DMS53 (cell line): ENCODE results near the gene LUZP2.
"Not testable (repeated sequence)": the region's sequence is repeated elsewhere in the genome, so short reads cannot be mapped to it uniquely, and the experiment has no call there.

Experiments used
- DNase-seq: peaks from one replicate; lab custom pipeline; 2025; lab: John Stamatoyannopoulos, UW

The LUZP2 gene

DNA sequence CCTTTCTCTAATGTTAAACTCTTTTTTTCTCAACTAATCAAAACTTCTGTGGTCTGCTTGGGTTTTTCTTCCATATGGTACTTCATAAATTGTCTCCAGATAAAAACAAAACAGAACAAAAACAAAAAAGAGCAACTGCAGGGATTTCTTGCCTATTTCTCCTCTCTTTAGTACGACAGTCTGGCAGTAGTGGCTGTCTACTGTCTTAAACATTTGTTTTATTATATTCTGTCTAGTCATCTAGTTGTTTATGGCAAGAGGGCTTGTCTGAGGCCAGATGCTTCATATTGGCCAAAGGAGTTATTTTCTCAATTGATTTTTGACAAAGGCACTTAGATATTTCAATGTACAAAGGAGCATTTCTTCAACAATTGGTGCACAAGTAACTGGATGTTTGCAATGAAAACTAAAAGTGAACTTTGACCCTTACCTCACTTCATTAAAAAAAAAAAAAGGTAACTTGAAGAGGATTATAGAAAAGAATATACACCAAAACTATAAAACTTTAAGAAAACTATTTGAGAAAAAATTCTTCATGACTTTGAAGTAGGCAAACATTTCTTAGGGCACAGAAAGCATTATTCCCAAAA, 404.2 kb downstream of the LUZP2 start:
- no peak for DNase-seq

DNA sequence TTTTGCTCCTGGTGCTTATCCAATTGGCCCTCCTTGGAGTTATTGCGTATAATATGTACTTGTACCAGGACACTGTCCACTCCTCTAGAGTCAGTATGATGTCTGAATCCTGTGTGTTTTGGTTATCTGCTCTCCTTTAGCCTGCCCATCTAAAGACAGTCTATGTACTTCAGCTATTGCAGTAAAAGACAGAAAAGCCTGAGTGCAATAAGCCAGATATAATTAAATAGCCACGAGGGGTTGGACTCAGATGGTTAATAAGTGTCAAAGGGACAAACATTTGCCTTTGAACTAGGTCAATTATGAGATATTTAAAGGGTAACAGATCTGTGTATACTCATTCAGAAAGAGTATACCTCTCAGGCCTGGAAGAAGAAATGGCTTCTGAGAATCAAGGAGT, 406.7 kb downstream of the LUZP2 start:
- DNase-seq, result peak; percentile 52

DNA sequence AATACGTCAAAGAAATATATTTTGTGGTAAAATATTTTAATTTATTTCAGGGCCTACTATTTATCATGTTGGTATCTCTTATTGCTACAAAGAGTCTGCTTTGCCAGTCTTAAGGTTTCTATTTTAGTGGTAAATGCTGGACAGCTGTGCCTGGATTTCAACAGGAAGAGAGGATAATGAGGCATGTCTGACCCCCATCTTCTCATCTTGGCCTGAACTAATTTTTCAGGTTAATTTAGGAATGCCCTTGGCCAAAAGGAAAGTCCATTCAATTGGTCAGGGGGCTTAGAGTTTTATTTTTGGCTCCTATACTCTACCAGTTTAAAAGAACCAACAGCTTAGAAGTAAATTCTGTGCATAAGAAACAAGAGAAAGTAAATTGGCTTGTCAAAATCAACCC, 428.2 kb downstream of the LUZP2 start:
- DNase-seq, result no peak

DNA sequence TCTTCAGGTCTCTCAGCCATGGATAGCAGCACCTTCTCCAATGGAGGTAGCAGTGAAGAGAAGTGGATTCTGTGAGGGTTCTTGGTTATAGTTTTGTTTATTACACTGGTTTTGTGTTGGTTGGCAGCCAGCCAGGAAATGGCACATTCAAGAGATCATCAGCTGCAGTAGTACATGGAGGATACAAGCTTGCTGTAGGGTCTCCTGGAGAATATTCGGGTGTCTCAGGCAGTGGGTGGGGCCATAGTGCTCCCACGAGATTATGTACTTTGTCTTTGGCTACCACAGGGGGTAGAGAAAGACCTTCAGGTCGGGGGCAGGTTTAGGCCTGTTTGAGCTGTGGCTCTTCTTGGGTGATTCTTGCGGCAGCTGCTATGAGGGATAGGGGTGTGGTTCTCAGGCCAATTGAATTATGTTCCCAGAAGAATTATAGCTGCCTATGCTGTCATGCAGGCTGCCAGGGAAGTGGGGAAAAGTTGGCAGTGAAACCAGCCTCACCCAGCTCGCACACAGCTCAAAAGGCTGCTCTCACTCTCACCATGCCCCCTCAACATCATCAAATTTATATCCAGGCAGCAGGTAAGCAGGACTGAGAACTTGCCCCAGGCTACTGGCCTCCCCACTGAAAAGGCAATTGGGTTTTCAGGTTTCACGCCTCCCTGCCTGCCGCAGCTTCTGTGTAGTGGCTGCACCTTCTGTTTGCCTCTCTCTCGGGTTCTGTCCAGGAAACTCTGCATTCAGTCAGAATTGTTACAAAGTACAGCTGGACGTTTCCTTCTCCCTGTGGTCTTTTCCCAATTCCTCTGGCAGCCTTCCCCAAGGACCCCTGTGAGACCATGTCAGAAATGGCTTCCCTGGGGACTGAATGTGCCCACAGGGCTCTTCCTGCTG, 435.5 kb downstream of the LUZP2 start:
- peak; percentile 24 for DNase-seq

DNA sequence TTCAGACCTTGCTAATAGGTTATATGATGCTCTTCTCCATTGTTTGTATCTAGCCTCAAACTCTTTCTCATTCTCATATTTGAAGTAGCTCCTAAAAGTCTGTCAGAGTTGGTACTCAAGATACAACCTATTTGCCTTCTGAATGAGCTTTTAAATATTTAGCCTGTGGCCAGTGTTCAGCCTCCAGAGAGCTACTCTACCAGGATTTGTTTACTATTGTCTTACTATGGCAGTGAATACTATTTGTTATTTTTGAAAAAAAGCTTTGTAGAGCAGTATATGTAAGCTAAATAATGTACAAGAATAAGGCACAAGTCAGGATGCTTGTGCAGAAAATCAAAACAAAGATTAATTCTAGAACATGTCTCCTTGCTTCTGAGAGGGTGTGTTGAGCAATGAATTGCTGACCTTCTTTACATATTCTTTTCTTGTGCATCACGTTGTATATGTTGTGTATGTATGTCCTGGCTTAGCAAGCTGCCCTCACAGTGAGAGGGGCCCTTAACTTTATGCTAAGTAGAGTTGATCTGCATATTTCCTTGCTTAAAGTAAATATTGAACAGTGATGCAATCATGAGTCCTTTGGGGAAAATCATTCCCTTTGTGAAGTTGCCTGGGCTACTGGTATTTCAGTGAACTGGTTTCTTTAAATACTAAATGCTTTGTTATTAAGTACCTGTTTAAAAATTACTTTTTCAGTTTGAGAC, 438.0 kb downstream of the LUZP2 start:
- no peak for DNase-seq

DNA sequence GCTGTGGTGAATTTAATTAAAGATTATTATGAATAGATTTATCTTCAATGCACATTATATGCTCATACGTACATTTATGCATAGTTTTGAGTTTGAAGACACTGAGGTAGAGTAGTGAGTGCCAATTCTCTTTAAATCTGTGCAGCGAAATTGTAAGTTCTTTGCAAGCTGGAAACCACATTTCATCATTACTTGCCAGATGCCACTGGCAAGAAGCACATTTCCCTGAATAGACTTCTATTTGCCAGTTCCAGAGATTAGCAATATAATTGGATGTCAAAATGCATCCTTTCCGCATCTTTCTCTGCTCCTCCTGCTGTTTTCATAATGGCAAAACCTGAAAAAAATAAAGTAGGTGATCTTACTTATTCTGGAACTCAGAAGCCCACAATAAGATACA, 448.0 kb downstream of the LUZP2 start:
- no peak for DNase-seq

DNA sequence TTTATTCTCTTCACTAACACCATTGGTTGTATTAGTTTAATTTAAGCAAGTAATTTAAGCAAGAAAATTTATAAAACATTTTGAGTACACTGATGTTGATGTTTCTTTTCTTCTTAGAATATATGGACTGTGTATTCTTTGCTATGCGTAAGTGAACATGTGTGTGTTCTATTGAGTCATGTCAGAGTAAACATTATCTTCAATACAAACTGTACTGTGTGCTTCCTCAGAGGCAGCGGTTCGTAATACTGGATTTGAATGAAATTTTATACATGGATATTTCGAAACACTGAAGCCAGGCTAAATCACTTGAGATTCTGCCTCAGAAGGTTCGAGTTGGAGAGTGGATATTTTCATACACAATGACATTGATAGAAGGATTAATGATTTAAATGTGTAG, 452.6 kb downstream of the LUZP2 start:
- peak; percentile 85 for DNase-seq

DNA sequence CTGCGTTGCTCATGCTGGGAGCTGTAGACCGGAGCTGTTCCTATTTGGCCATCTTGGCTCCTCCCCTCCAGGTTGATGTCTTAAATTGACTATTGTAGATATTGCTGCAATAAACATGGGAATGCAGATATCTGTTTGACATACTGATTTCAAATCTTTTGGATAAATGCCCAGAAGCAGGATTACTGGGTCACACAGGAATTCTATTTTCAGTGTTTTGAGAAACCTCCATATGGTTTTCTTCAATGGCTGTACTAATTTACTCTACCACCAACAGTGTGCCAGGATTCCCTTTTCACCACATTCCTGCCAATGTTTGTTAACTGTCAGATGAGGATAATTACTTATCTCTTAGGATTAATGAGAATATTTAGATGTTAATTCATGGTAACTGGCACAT, 467.0 kb downstream of the LUZP2 start:
- peak; percentile 6 for DNase-seq

DNA sequence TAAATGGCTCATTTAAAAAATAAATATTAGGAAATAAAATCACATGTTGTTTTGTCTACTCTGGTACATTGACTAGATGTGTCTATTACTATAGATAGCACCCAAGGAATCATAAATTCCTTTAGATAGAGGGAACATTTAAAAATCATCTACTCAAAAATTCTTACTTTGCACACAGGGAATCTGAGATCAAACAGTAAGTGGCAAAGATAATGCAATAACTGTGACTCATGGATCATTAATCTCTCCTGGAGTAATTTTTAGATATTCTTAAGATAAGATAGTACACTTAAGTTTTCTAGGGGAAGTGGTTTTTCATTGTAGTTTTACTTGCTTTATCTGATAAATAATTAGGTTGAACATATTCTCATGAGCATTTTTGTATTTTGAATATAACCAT, 468.9 kb downstream of the LUZP2 start:
- DNase-seq, result no peak

DNA sequence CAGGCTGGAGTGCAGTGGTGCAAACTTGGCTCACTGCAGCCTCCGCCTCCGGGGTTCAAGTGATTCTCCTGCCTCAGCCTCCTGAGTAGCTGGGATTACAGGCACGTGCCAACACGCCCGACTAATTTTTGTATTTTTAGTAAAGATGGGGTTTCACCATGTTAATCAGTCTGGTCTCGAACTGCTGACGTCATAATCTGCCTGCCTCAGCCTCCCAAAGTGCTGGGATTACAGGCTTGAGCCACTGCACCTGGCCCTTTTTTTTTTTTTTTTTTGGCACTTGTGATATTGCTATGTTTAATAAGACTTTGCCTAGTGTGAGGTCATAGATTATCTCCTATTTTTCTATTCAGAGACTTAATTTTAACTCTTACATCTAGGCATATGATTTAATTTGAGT, 497.1 kb downstream of the LUZP2 start:
- DNase-seq, result not testable (repeated sequence)

DNA sequence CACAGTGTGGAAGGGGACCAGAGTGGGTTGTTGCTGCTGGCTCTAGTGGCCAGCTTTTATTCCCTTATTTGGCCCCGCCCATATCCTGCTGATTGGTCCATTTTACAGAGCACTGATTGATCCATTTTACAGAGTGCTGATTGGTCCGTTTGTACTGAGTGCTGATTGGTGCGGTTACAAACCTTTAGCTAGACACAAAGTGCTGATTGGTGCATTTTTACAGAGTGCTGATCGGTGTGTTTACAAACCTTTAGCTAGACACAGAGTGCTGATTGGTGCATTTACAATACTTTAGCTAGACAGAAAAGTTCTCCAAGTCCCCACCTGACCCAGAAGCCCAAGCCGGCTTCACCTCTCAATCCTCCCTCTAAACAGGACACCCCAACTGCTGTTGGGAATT, 503.1 kb downstream of the LUZP2 start:
- DNase-seq, result not testable (repeated sequence)

DNA sequence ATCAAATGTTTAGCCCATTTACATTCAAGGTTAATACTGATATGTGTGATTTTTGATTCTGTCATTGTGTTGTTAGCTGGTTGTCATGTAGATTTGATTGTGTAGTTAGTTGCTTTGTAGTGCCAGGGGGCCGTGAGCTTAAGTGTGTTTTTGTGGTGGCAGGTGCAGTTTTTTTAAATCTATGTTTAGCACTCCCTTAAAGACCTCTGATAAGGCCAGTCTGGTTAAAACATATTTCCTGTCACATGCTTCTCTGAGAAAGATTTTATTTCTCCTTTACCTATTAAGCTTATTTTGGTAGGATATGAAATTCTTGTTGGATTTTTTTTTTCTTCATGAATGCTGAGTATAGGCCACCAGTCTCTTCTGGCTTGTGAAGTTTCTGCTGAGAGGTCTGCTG, 540.6 kb downstream of the LUZP2 start:
- no peak for DNase-seq

DNA sequence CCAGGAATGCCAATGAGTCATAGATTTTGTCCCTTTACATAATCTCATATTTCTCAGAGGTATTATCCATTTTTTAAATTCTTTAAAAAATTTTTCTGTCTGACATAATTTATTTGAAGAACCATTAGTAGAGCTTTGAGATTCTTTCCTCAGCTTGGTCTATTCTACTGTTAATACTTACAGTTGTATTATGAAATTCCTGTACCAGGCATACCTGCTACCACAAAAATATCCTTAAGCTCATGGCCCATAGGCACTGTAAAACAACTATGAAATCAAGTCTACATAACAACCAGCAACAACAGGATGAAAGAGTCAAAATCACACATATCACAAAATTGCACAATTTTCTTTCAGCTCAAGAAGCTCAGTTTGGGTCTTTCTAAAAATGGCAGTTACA, 541.3 kb downstream of the LUZP2 start:
- DNase-seq, result no peak

DNA sequence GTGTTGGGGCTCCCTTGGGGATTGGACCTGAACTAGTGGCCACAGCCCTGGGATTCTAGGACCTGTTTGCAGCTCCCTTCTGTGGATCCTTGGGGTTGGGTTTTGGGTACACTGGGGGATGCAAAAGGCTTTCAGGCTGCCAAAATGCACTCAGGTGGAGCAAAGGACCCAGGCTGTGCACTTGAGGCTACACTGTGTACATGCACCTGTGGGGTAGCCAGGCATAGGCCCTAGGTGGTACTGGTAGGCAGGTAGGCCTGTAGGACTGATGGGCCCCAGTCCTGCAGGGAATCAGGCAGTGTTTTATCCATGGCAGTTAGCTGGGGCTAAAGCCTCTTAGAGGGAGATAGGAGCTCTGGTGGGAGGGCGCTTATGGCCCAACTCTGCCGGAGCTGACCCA, 542.3 kb downstream of the LUZP2 start:
- no peak for DNase-seq

DNA sequence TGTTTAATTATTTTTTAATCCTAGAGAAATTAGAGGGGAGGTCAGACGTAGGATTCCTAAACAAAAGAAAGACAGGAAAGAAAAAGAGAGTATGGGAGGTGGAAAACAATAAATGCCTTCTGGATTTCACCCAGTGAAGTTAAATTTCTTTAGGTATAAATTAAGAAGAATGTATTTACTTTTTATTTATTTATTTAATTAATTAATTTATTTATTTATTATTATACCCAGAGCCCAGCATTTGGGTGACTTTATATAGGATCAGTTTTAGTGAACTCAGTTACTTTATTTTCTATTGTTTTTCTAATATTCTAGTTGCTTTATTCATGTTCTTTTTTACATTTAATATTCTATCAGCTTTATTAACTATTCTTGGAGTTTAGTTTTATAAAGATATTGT, 551.8 kb downstream of the LUZP2 start:
- DNase-seq, result no peak

DNA sequence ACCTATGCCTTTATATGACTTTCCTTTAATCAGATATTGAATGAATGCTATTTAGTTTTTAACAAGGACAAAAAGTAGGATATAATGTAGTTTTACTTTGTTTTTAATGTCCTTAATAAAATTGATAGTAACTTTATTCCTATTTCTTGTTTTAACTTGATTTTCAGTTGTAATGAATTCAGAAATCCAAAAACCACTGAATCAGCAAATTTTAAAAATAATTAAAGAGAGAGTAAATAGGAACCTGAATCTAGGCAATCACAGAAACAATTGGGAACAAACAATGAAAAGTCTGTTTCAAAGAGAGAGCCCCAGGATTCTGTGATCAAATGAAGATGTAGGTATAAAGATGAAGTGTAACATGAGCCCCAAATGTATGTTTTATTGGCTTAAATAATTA, 556.0 kb downstream of the LUZP2 start:
- no peak for DNase-seq

DNA sequence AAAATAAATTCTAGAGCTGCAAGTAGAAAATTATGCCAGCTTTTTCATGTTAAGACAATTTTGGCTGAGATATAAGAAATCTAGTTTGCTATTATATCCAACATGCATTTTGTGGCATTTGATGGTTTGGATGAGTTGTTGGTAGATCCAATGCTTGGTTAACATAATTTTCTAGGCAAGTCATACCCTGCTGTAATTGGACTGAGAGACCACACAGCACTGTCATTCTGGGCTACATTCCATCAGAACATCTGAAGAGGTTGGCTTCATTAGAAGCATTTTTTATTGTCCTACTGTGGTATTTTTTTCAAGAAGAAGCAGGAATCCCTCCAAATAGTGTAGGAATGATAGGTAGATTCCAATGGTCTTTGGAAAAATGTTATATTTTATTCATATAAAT, 561.0 kb downstream of the LUZP2 start:
- no peak for DNase-seq

DNA sequence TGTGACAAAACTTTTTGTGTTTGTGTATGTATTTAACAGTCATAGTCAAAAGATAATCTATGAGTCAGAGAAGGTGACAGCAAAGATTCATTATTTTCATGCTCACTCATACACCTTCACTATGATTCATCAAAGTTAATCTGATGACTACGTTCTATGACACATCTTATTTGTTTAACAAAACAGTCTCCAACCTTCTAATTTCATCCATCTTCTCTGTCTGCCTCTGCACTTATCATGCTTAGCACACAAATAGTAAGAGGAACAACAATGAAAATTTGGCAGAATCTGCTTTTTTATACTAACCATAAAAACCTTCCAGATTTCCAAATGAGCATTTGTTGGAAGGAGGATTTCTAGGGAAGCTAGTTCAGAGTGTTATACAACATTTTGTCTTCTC, 568.9 kb downstream of the LUZP2 start:
- peak; percentile 82 for DNase-seq

DNA sequence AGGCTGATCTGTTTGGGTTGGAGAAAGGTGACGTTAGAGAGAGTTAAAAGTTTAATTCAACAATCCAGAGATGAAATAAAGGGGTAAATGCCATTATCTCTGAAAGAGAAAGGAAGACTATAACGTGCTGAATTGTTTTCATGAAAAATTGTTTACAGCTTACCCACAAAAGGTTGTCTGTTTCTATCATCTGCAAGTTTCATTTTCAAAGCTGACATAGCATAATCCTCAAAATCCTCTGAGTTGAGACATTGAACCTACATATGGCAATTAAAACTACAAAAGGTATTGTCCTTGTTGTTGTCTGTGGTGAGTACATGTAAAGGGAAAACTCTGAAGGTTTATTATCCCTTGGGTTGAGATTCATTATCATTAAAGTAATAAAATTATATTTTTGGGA, 569.9 kb downstream of the LUZP2 start:
- no peak for DNase-seq

DNA sequence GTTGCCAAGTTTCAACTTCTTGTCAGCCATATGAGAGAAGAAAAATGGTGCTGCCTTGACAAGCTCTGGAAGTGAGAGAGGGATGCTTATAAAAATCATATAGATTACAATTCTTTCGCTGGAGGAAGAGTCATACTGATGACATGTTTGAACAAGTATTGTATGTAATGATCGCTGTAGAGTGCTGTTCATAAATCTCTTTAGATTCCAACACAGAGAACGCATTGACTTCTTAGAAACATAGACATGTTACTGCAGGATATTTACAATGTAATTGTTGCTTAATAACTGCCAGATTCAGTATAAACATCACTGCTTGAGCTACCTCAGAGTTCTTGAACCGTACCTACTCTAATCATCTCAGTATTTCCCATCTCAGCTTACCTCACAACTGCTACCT, 571.6 kb downstream of the LUZP2 start:
- no peak for DNase-seq

DNA sequence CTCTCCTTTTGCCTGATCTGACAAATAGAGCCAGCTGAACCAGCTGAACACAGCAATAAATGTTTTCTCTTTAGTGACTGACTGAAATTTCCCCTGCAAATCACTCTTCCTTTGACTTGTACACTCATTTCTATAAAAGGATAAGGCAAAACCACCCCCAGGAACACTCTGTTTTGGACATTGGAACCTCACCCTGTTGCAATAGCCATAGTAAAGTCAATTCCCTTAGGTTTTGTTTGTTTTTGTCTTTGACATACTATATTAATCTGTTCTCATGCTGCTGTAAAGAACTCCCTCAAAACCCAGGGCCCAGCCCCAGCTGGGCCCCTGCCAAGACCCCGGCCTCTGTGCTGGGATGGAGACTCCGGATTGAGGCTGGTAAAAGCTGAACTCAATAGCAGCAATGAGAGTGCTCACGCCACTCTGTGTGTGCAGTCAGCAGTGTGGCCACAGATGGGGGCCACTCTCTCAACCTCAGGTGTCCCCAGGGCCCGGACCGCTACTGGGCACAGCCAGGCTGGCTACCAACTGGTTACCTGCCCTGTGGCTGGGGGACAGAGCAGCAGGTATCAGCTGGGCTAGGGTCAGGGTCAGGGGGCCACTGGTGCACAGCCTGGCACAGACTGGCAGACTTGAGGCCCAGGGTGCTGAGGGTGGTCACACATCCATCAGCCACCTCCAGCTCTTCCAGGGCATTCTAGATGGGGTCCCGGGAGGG, 597.4 kb downstream of the LUZP2 start:
- DNase-seq, result no peak

DNA sequence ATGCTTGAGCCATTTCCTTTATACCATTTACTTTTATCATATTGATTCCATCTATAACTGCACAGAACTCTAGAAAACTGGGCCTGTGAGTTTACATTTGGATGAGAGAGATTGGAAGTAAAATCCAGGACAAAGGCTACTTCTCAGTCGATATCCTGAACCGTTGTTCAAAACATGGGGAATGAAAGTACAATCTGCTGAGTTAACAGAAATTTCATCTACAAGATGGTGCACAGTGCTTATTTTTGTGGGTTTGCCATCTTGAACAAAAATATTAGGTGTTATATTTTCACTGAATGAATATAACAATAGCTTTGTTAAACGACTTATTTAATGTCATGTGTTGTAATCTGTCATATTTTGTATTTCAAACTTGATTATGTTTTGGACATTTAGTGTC, 622.6 kb downstream of the LUZP2 start:
- DNase-seq, result no peak
